ENCODE measurements around the gene ERBB4. TPM values are rescaled to one million over a fixed set of nuclear protein-coding genes. Genes with fewer than 3 reads are reported as not detected.

ERBB4 gene
- total RNA-seq, 1 experiment from 2014 or later = 0.15 TPM

- no peak for TF ChIP-seq POLR2AphosphoS5 (IDR thresholded peaks at IDR 0.05; ENCODE audit: low read depth, low read length)
- no peak for TF ChIP-seq REST (IDR thresholded peaks at IDR 0.05; ENCODE audit: insufficient read depth in 1 of 2, low read depth in 2 of 2, low read length in 1 of 2)
- no peak for TF ChIP-seq CTCF (IDR thresholded peaks at IDR 0.05)
- no peak for TF ChIP-seq SIN3A (IDR thresholded peaks at IDR 0.05; ENCODE audit: borderline replicate concordance, insufficient read depth, low read depth, low read length)
- no peak for TF ChIP-seq TCF7L2 (IDR thresholded peaks at IDR 0.05; ENCODE audit: low read depth, low read length)
- Histone ChIP-seq H3K27ac (ENCODE audit: low read length) (no peak overlapping the region), H3K36me3 (ENCODE audit: control insufficient read depth, insufficient read depth, low read length) (no peaks in the 10 kb centered on the region), H3K27me3 (ENCODE audit: control insufficient read depth, insufficient read depth, low read length) (no peaks in the 10 kb centered on the region), H3K4me3 (ENCODE audit: low read depth in 2 of 2, low read length in 2 of 2) (no peak overlapping the region), H3K9me3 (ENCODE audit: control insufficient read depth, insufficient read depth, low read depth, low read length) (no peaks in the 10 kb centered on the region), H3K4me1 (ENCODE audit: control insufficient read depth, insufficient read depth, low read length) (no peaks in the 10 kb centered on the region)
- DNase-seq (ENCODE audit: low read depth, low spot score) (no peak), ATAC-seq (no peak)
- POLR2A ChIA-PET = no interaction called here
- CTCF ChIA-PET = no interaction called here
- intact Hi-C loops (cut with micrococcal nuclease; ENCODE audit: unreplicated experiment) (no loop called here), in situ Hi-C loops (cut with HindIII; ENCODE audit: low pct_unique_long_range_greater_than_20kb, low sequenced_read_pairs) (no loop called here)
- no TSS peak for BruUV-seq (replicated peaks)
Measured at GRCh38 chr2:211985393-211985792, 553.2 kb downstream of the ERBB4 start.

- H3K36me3 ChIP-seq (ENCODE audit: control insufficient read depth, insufficient read depth, low read length) = no peaks in the 10 kb centered on the region
- H3K4me3 ChIP-seq (ENCODE audit: low read depth in 2 of 2, low read length in 2 of 2) = no peak overlapping the region
- no peaks in the 10 kb centered on the region for H3K4me1 ChIP-seq (ENCODE audit: control insufficient read depth, insufficient read depth, low read length)
- no peak for DNase-seq (ENCODE audit: low read depth, low spot score)
- in situ Hi-C loops (cut with HindIII; ENCODE audit: low pct_unique_long_range_greater_than_20kb, low sequenced_read_pairs) (no loop called here), intact Hi-C loops (cut with micrococcal nuclease; ENCODE audit: unreplicated experiment) (no loop called here)
- no peaks in the 10 kb centered on the region for H3K9me3 ChIP-seq (ENCODE audit: control insufficient read depth, insufficient read depth, low read depth, low read length)
- ChIA-PET POLR2A (no interaction called here), CTCF (no interaction called here)
- no peak for ATAC-seq
- no peak overlapping the region for H3K27ac ChIP-seq (ENCODE audit: low read length)
- H3K27me3 ChIP-seq (ENCODE audit: control insufficient read depth, insufficient read depth, low read length) = no peaks in the 10 kb centered on the region
- no TSS peak for BruUV-seq (replicated peaks)
- TF ChIP-seq CTCF (IDR thresholded peaks at IDR 0.05) (no peak), POLR2AphosphoS5 (IDR thresholded peaks at IDR 0.05; ENCODE audit: low read depth, low read length) (no peak), TCF7L2 (IDR thresholded peaks at IDR 0.05; ENCODE audit: low read depth, low read length) (no peak), REST (IDR thresholded peaks at IDR 0.05; ENCODE audit: insufficient read depth in 1 of 2, low read depth in 2 of 2, low read length in 1 of 2) (no peak), SIN3A (IDR thresholded peaks at IDR 0.05; ENCODE audit: borderline replicate concordance, insufficient read depth, low read depth, low read length) (no peak)
Measured at GRCh38 chr2:211982162-211982561, 556.4 kb downstream of the ERBB4 start.
